Ishikawa (cell line): Measurements from ENCODE around the gene TRDMT1.

Experiments
- CEBPB ChIP-seq: IDR thresholded peaks from 2 replicates; pipeline ENCODE4 v1.6.1; 2012
- CREB1 ChIP-seq: IDR thresholded peaks from 2 replicates; pipeline ENCODE4 v1.6.1; 2012; ENCODE audit warnings: low read depth
- EGR1 ChIP-seq: IDR thresholded peaks from 2 replicates; pipeline ENCODE4 v1.6.1; 2012
- EP300 ChIP-seq: IDR thresholded peaks from 2 replicates; pipeline ENCODE4 v1.6.1; 2012; ENCODE audit warnings: borderline replicate concordance
- FOXM1 ChIP-seq: IDR thresholded peaks from 2 replicates; pipeline ENCODE4 v1.6.1; 2012; ENCODE audit warnings: low read depth, borderline replicate concordance
- MAX ChIP-seq: IDR thresholded peaks from 2 replicates; pipeline ENCODE4 v1.6.1; 2012
- NFIC ChIP-seq: IDR thresholded peaks from 2 replicates; pipeline ENCODE4 v1.6.1; 2012
- RAD21 ChIP-seq: IDR thresholded peaks from 2 replicates; pipeline ENCODE4 v1.6.1; 2012; ENCODE audit warnings: low read depth
- REST ChIP-seq: IDR thresholded peaks from 2 replicates; pipeline ENCODE4 v1.6.1; 2012; ENCODE audit warnings: low read depth, mild to moderate bottlenecking
- TAF1 ChIP-seq: IDR thresholded peaks from 2 replicates; pipeline ENCODE4 v1.6.1; 2012; ENCODE audit warnings: low read depth, mild to moderate bottlenecking
- TCF12 ChIP-seq: IDR thresholded peaks from 2 replicates; pipeline ENCODE4 v1.6.1; 2012; ENCODE audit warnings: low read depth
- TEAD4 ChIP-seq: IDR thresholded peaks from 2 replicates; pipeline ENCODE4 v1.6.1; 2012
- USF1 ChIP-seq: IDR thresholded peaks from 2 replicates; pipeline ENCODE4 v1.6.1; 2012
- YY1 ChIP-seq: IDR thresholded peaks from 2 replicates; pipeline ENCODE4 v1.6.1; 2012; ENCODE audit warnings: low read depth

- TF ChIP-seq EGR1 (no peak), FOXM1 (no peak), CEBPB (no peak), CREB1 (no peak), TEAD4 (no peak), TAF1 (no peak), EP300 (no peak), TCF12 (no peak), REST (no peak), NFIC (no peak), RAD21 (no peak), YY1 (no peak), MAX (no peak), USF1 (no peak)
These were observed 12.3 kb upstream of the TRDMT1 start for GRCh38 chr10:17213646-17214349.
